GM21381 (cell line): ENCODE results near the gene ZFP82.

Experiments
- ATAC-seq: cut with Tn5 transposase; IDR thresholded peaks from one replicate; pipeline ENCODE4 v1.9.1; 2021; ENCODE audit warnings: mild to moderate bottlenecking, moderate library complexity; ENCODE audit not compliant: unreplicated experiment

Gene ZFP82

GRCh38 chr19:36418287-36419001 is at the start of gene ZFP82:
Gene ZFP82, minus strand, starts transcription at chr19:36418644. Its CDS starts 8,855 bp downstream, at chr19:36409789.
- peak; percentile 82 for ATAC-seq

- ATAC-seq: no peak
These were observed 41.6 kb upstream of the ZFP82 start for GRCh38 chr19:36460046-36460445.

GRCh38 chr19:36456831-36457230 is 38.4 kb upstream of the ZFP82 start:
- no peak for ATAC-seq

- no peak for ATAC-seq
These were observed 30.7 kb upstream of the ZFP82 start for GRCh38 chr19:36449059-36449670.

- ATAC-seq: no peak
These were observed 22.9 kb upstream of the ZFP82 start for GRCh38 chr19:36441339-36441738.

- ATAC-seq: no peak
These were observed 18.1 kb upstream of the ZFP82 start for GRCh38 chr19:36436531-36436930.

GRCh38 chr19:36423925-36424324 is 5.5 kb upstream of the ZFP82 start:
- no peak for ATAC-seq

- ATAC-seq: no peak
These were observed 3.5 kb upstream of the ZFP82 start for GRCh38 chr19:36421749-36422481.

GRCh38 chr19:36420961-36421748 is 2.7 kb upstream of the ZFP82 start:
- no peak for ATAC-seq

GRCh38 chr19:36417752-36418286 is 625 bp downstream of the ZFP82 start:
- ATAC-seq: no peak

GRCh38 chr19:36409841-36410240 is 8.6 kb downstream of the ZFP82 start:
- no peak for ATAC-seq

- ATAC-seq: no peak
These were observed 10.3 kb downstream of the ZFP82 start for GRCh38 chr19:36408101-36408500.

- ATAC-seq: no peak
These were observed 13.9 kb downstream of the ZFP82 start for GRCh38 chr19:36404498-36404897.

GRCh38 chr19:36401475-36401874 is 17.0 kb downstream of the ZFP82 start:
- no peak for ATAC-seq

- ATAC-seq: no peak
These were observed 19.9 kb downstream of the ZFP82 start for GRCh38 chr19:36398571-36398970.

- ATAC-seq: no peak
These were observed 25.3 kb downstream of the ZFP82 start for GRCh38 chr19:36392916-36393673.

GRCh38 chr19:36379510-36379819 is 39.0 kb downstream of the ZFP82 start:
- no peak for ATAC-seq

- ATAC-seq: peak; percentile 98
These were observed 39.6 kb downstream of the ZFP82 start, which contains the start of gene ZFP14 for GRCh38 chr19:36378625-36379509. Gene ZFP14, minus strand, starts transcription at chr19:36379201. Its CDS starts 11,309 bp downstream, at chr19:36367892.

GRCh38 chr19:36377541-36378178 is 40.8 kb downstream of the ZFP82 start:
- no peak for ATAC-seq
